SK-N-SH (cell line): ENCODE measurements around the gene RNF166. TPM values are rescaled to one million over a fixed set of nuclear protein-coding genes. Genes with fewer than 3 reads are reported as not detected.

Source experiments
- CTCF ChIA-PET: fragments of 300-600, 350-600 bp; formaldehyde crosslinking; extraction: SDS; loops from one replicate; lab custom pipeline; 2021; lab: Yijun Ruan, JAX
- POLR2A ChIA-PET: fragments of 350-600 bp; sonication (Branson Sonifier 250); formaldehyde crosslinking; extraction: SDS; loops from one replicate; lab custom pipeline; 2020; ENCODE audit warnings: antibody characterized with exemption, inconsistent platforms; lab: Yijun Ruan, JAX
- DNase-seq: peaks from one replicate; pipeline ENCODE4 v3.0.0; 2012
- H2AFZ ChIP-seq: fragments of 200-600 bp; sonication (generic); 2 replicates; pipeline ENCODE4 v1.8.1; 2016; ENCODE audit warnings: antibody characterized with exemption, mild to moderate bottlenecking, low read depth
- H3F3A ChIP-seq: fragments of 200-600 bp; sonication (generic); replicated peaks from 2 replicates; pipeline ENCODE3; 2016; ENCODE audit warnings: antibody characterized with exemption, mild to moderate bottlenecking; ENCODE audit not compliant: insufficient read depth
- H3K27ac ChIP-seq, 2 experiments: fragments of 200-500 bp in 1 of 2; fragments of 200-600 bp in 1 of 2; sonication (Bioruptor generic) in 1 of 2; sonication (generic), shearing (Covaris generic) in 1 of 2; 2 replicates each; pipeline versions ENCODE4 v1.5.1 to v1.6.1; 2014 to 2016; ENCODE audit warnings: low read depth in 2 of 2, inconsistent platforms in 1 of 2, low read length in 1 of 2, mild to moderate bottlenecking in 1 of 2, mixed read lengths in 1 of 2
- H3K27me3 ChIP-seq: fragments of 200-600 bp; sonication (generic), shearing (Covaris generic); 2 replicates; pipeline ENCODE4 v1.6.1; 2016; ENCODE audit warnings: mixed run types; ENCODE audit not compliant: insufficient read depth
- H3K36me3 ChIP-seq, 2 experiments: fragments of 200-500 bp in 1 of 2; fragments of 200-600 bp in 1 of 2; sonication (Bioruptor generic) in 1 of 2; sonication (generic) in 1 of 2; replicated peaks in 1 of 2; 2 replicates each; pipeline versions ENCODE3 to v1.5.1; 2014 to 2016; ENCODE audit warnings: low read length in 1 of 2, mild to moderate bottlenecking in 1 of 2; ENCODE audit not compliant: insufficient read depth in 2 of 2, control insufficient read depth in 1 of 2
- H3K4me1 ChIP-seq, 2 experiments: fragments of 200-500 bp in 1 of 2; fragments of 200-600 bp in 1 of 2; sonication (Bioruptor generic) in 1 of 2; sonication (generic), shearing (Covaris generic) in 1 of 2; 2 replicates each; pipeline versions ENCODE4 v1.5.1 to v1.6.1; 2014 to 2016; ENCODE audit warnings: low read depth in 1 of 2, low read length in 1 of 2, mixed run types in 1 of 2; ENCODE audit not compliant: insufficient read depth in 2 of 2, control insufficient read depth in 1 of 2
- H3K4me2 ChIP-seq: fragments of 200-600 bp; sonication (generic), shearing (Covaris generic); 2 replicates; pipeline ENCODE4 v1.6.1; 2017; ENCODE audit warnings: mixed run types
- H3K4me3 ChIP-seq, 2 experiments: fragments of 200-500 bp in 1 of 2; fragments of 200-600 bp in 1 of 2; sonication (Bioruptor generic) in 1 of 2; sonication (generic), shearing (Covaris generic) in 1 of 2; 2 replicates each; pipeline versions ENCODE4 v1.5.1 to v1.8.1; 2014 to 2016; ENCODE audit warnings: low read depth in 2 of 2, inconsistent platforms in 1 of 2, low read length in 1 of 2, mild to moderate bottlenecking in 1 of 2, mixed read lengths in 1 of 2, moderate library complexity in 1 of 2
- H3K79me2 ChIP-seq: fragments of 200-600 bp; sonication (generic); 2 replicates; pipeline ENCODE4 v1.8.1; 2017; ENCODE audit warnings: mild to moderate bottlenecking; ENCODE audit not compliant: insufficient read depth
- H3K9ac ChIP-seq: fragments of 200-600 bp; sonication (generic); 2 replicates; pipeline ENCODE4 v1.6.1; 2017; ENCODE audit warnings: mixed run types
- H3K9me2 ChIP-seq: fragments of 200-600 bp; sonication (generic); 2 replicates; pipeline ENCODE4 v1.6.1; 2017; ENCODE audit warnings: mixed run types
- H3K9me3 ChIP-seq: fragments of 200-600 bp; sonication (generic); 2 replicates; pipeline ENCODE4 v1.6.1; 2017; ENCODE audit warnings: mixed run types, mild to moderate bottlenecking, moderate library complexity
- H4K20me1 ChIP-seq: fragments of 200-600 bp; sonication (generic); 2 replicates; pipeline ENCODE4 v1.6.1; 2017; ENCODE audit warnings: mild to moderate bottlenecking, mixed run types; ENCODE audit not compliant: insufficient read depth
- JUND ChIP-seq: IDR thresholded peaks from 2 replicates; pipeline ENCODE4 v1.4.0; 2012
- RAD21 ChIP-seq: IDR thresholded peaks from 2 replicates; pipeline ENCODE4 v1.6.1; 2012; ENCODE audit warnings: mild to moderate bottlenecking, low read length
- RFX5 ChIP-seq: IDR thresholded peaks from 2 replicates; pipeline ENCODE4 v1.6.1; 2012; ENCODE audit warnings: mild to moderate bottlenecking, improper control_type of control experiment, low read length
- TAF1 ChIP-seq: IDR thresholded peaks from 2 replicates; pipeline ENCODE4 v1.6.1; 2012; ENCODE audit warnings: low read depth, mild to moderate bottlenecking, low read length, moderate library complexity, borderline replicate concordance
- TCF12 ChIP-seq: IDR thresholded peaks from 2 replicates; pipeline ENCODE4 v1.4.0; 2012
- USF1 ChIP-seq: IDR thresholded peaks from 2 replicates; pipeline ENCODE4 v1.4.0; 2012; ENCODE audit warnings: low read depth, borderline replicate concordance
- WGBS: methylation state at CpG from one replicate; pipeline ENCODE4 v1.1.6; 2017; ENCODE audit warnings: low lambda C conversion rate; 5-methylcytosine and 5-hydroxymethylcytosine counted together
- polyA plus RNA-seq, 3 experiments: library from polyadenylated mRNA; depleted of rRNA; stranded (reverse); fragments of >200 nt; gene quantifications; 2 replicates each; pipeline ENCODE4 v1.2.3, GENCODE V29; 2012
- TF ChIP-seq, protein P1 (sequence below): fragments of 200-600 bp; sonication (generic); IDR thresholded peaks from 2 replicates; pipeline ENCODE4 v1.6.1; 2017; ENCODE audit warnings: antibody characterized with exemption, mild to moderate bottlenecking, moderate library complexity

Gene RNF166
- polyA plus RNA-seq, 1 of the 3 experiments (the other 2 are of a cell fraction): 17.2 TPM

DNA sequence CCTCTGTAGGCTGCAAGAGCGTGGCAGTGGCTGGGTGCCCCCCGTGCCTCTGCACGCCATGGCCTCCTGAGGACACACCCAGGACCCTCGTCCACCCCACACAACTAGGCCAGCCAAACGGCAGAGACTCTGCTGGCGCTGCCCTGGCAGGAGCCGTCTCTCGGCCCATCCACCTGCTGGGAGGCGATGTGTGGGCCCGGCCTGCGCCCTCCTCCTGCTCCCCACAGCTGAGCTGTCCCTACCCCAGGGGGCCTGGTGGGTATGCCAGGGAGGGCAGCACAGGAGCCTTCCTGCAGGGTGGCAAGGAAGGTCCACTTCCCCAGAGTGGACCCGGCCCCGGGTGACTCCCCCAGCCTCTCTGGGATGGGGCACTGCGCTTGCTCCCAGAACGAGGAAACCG lies 7.0 kb downstream of the RNF166 start:
- Histone ChIP-seq H2AFZ (no peak overlapping the region), H3K36me3 (peaks cover 0 to 24% of the 10 kb centered on the region in 2 experiments), H3K27ac (no peak overlapping the region), H3K9ac (no peak overlapping the region), H3K9me2 (no peaks in the 10 kb centered on the region), H4K20me1 (no peaks in the 10 kb centered on the region), H3K27me3 (no peaks in the 10 kb centered on the region), H3K9me3 (no peaks in the 10 kb centered on the region), H3K4me2 (no peak overlapping the region), H3K4me1 (peaks cover 0 to 13% of the 10 kb centered on the region in 2 experiments; a peak in 2 of 4 replicates), H3K4me3 (no peak overlapping the region), H3F3A (no peaks in the 10 kb centered on the region), H3K79me2 (peaks cover 19% of the 10 kb centered on the region; the same call in 1 of the 2 replicates)
- POLR2A ChIA-PET: no interaction called here
- TF ChIP-seq TAF1: no peak
- WGBS: 91% methylated on average over 8 of the region's 16 CpGs
- CTCF ChIA-PET: no interaction called here
- no peak for DNase-seq

- no peaks in the 10 kb centered on the region for H3K9me3 ChIP-seq
- no peaks in the 10 kb centered on the region for H3F3A ChIP-seq
- no peak for DNase-seq
- H3K9me2 ChIP-seq: no peaks in the 10 kb centered on the region
- CTCF ChIA-PET: interaction anchor here (0.6 to 1.1 kb wide), 3 partner anchors 11 to 827 kb away, joined by 3 to 4 read pairs (median 3); no protein-coding TSS in a partner anchor
- WGBS: 95% methylated on average over 4 of the region's 25 CpGs
- H3K4me3 ChIP-seq: no peak overlapping the region
- H3K27me3 ChIP-seq: no peaks in the 10 kb centered on the region
- H2AFZ ChIP-seq: no peak overlapping the region
- no peak overlapping the region for H3K9ac ChIP-seq
- no peak overlapping the region for H3K4me2 ChIP-seq
- H3K79me2 ChIP-seq: peaks cover 14% of the 10 kb centered on the region; the same call in 1 of the 2 replicates
- peaks cover 0 to 13% of the 10 kb centered on the region in 2 experiments; a peak in 2 of 4 replicates for H3K4me1 ChIP-seq
- H4K20me1 ChIP-seq: no peaks in the 10 kb centered on the region
- TF ChIP-seq USF1 (no peak), JUND (no peak), TCF12 (no peak)
- H3K27ac ChIP-seq: no peak overlapping the region
- POLR2A ChIA-PET: no interaction called here
- H3K36me3 ChIP-seq: peaks cover 0 to 24% of the 10 kb centered on the region in 2 experiments
These were observed 7.6 kb downstream of the RNF166 start for GRCh38 chr16:88698646-88699045.

GRCh38 chr16:88697831-88698615 lies 8.2 kb downstream of the RNF166 start:
- ChIA-PET CTCF (interaction anchor here (0.6 to 1.1 kb wide), 4 partner anchors 11 to 868 kb away, joined by 3 to 4 read pairs (median 3); no protein-coding TSS in a partner anchor), POLR2A (no interaction called here)
- H3F3A ChIP-seq: no peaks in the 10 kb centered on the region
- no peak for DNase-seq
- H2AFZ ChIP-seq: no peak overlapping the region
- H3K27me3 ChIP-seq: no peaks in the 10 kb centered on the region
- no peak overlapping the region for H3K4me3 ChIP-seq
- TF ChIP-seq RFX5 (no peak), RAD21 (peak; percentile 22; the same call in 1 of the 2 replicates)
- TF ChIP-seq, protein P1, sequence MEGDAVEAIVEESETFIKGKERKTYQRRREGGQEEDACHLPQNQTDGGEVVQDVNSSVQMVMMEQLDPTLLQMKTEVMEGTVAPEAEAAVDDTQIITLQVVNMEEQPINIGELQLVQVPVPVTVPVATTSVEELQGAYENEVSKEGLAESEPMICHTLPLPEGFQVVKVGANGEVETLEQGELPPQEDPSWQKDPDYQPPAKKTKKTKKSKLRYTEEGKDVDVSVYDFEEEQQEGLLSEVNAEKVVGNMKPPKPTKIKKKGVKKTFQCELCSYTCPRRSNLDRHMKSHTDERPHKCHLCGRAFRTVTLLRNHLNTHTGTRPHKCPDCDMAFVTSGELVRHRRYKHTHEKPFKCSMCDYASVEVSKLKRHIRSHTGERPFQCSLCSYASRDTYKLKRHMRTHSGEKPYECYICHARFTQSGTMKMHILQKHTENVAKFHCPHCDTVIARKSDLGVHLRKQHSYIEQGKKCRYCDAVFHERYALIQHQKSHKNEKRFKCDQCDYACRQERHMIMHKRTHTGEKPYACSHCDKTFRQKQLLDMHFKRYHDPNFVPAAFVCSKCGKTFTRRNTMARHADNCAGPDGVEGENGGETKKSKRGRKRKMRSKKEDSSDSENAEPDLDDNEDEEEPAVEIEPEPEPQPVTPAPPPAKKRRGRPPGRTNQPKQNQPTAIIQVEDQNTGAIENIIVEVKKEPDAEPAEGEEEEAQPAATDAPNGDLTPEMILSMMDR: peak; percentile 44
- H4K20me1 ChIP-seq: no peaks in the 10 kb centered on the region
- H3K27ac ChIP-seq: no peak overlapping the region
- peaks cover 11% of the 10 kb centered on the region; the same call in 1 of the 2 replicates for H3K79me2 ChIP-seq
- H3K9me2 ChIP-seq: no peaks in the 10 kb centered on the region
- H3K36me3 ChIP-seq: peaks cover 0 to 24% of the 10 kb centered on the region in 2 experiments
- H3K4me2 ChIP-seq: no peak overlapping the region
- H3K9me3 ChIP-seq: no peaks in the 10 kb centered on the region
- no peak overlapping the region for H3K9ac ChIP-seq
- WGBS: 92% methylated on average over 27 of the region's 37 CpGs
- H3K4me1 ChIP-seq: peaks cover 0 to 13% of the 10 kb centered on the region in 2 experiments; a peak in 2 of 4 replicates
